ENCODE measurements around the gene ERBB4. TPM values are rescaled to one million over a fixed set of nuclear protein-coding genes. Genes with fewer than 3 reads are reported as not detected.

ERBB4 gene
- total RNA-seq, 2 experiments from 2014 or later: not detected

DNA sequence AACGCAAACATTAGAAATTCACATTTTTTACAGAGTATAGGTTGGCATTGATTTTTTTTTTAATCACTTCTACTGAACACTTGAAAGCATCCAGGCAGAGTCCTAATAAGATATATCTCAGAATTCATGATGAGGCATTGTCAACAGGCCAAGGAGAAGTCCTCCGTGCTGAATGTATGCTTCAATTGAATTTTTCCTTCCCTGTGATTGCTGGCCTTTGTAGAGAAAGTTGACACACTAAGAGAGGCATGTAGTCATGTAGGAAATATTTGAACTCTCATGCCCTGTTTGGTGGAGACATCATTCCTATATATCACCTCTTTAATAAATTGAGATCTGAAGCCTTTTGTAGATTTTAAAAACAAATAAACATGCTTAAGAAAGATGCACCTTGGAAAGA is 1137.3 kb downstream of the ERBB4 start:
- TF ChIP-seq, protein P1, sequence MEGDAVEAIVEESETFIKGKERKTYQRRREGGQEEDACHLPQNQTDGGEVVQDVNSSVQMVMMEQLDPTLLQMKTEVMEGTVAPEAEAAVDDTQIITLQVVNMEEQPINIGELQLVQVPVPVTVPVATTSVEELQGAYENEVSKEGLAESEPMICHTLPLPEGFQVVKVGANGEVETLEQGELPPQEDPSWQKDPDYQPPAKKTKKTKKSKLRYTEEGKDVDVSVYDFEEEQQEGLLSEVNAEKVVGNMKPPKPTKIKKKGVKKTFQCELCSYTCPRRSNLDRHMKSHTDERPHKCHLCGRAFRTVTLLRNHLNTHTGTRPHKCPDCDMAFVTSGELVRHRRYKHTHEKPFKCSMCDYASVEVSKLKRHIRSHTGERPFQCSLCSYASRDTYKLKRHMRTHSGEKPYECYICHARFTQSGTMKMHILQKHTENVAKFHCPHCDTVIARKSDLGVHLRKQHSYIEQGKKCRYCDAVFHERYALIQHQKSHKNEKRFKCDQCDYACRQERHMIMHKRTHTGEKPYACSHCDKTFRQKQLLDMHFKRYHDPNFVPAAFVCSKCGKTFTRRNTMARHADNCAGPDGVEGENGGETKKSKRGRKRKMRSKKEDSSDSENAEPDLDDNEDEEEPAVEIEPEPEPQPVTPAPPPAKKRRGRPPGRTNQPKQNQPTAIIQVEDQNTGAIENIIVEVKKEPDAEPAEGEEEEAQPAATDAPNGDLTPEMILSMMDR (conservative IDR thresholded peaks at IDR 0.05; ENCODE audit: low read length): no peak
- TF ChIP-seq EZH2phosphoT487 (IDR thresholded peaks at IDR 0.05; ENCODE audit: borderline replicate concordance, low read depth, low read length): no peak
- CTCF ChIA-PET (ENCODE audit: unreplicated experiment): no interaction called here
- H3K9me2 ChIP-seq (ENCODE audit: insufficient read depth, low read length): no peaks in the 10 kb centered on the region
- no peaks in the 10 kb centered on the region for H4K20me1 ChIP-seq (ENCODE audit: insufficient read depth, low read length)
- H3K9me3 ChIP-seq (ENCODE audit: low read length): no peaks in the 10 kb centered on the region
- DNase-seq (ENCODE audit: low spot score): no peak
- POLR2A ChIA-PET: interaction anchor here (1.1 to 1.6 kb wide), 2 partner anchors 10 to 19 kb away, joined by 3 to 4 read pairs; no protein-coding TSS in a partner anchor
- no peak overlapping the region for H2AFZ ChIP-seq (ENCODE audit: low read length)
- H3K79me2 ChIP-seq (ENCODE audit: insufficient read depth, low read depth, low read length): no peaks in the 10 kb centered on the region
- H3K4me2 ChIP-seq (ENCODE audit: low read length): no peak overlapping the region
- intact Hi-C loops (cut with micrococcal nuclease; ENCODE audit: unreplicated experiment): no loop called here
- no peak overlapping the region for H3K4me3 ChIP-seq (ENCODE audit: low read depth, low read length, poor library complexity, severe bottlenecking)
- no peaks in the 10 kb centered on the region for H3K4me1 ChIP-seq (ENCODE audit: insufficient read depth, low read length, poor library complexity, severe bottlenecking)
- BruUV-seq (replicated peaks): no TSS peak
- no peak overlapping the region for H3K27ac ChIP-seq (ENCODE audit: low read depth, low read length, poor library complexity, severe bottlenecking)
- H3K36me3 ChIP-seq (ENCODE audit: insufficient read depth, low read length): no peaks in the 10 kb centered on the region

GRCh38 chr2:211397764-211398163 is 1140.8 kb downstream of the ERBB4 start:
- no peak for TF ChIP-seq EZH2phosphoT487 (IDR thresholded peaks at IDR 0.05; ENCODE audit: borderline replicate concordance, low read depth, low read length)
- TF ChIP-seq, protein P1 (conservative IDR thresholded peaks at IDR 0.05; ENCODE audit: low read length): no peak
- no peaks in the 10 kb centered on the region for H3K79me2 ChIP-seq (ENCODE audit: insufficient read depth, low read depth, low read length)
- ChIA-PET CTCF (ENCODE audit: unreplicated experiment) (no interaction called here), POLR2A (no interaction called here)
- H3K9me2 ChIP-seq (ENCODE audit: insufficient read depth, low read length): no peaks in the 10 kb centered on the region
- H3K4me3 ChIP-seq (ENCODE audit: low read depth, low read length, poor library complexity, severe bottlenecking): no peak overlapping the region
- no peak overlapping the region for H3K27ac ChIP-seq (ENCODE audit: low read depth, low read length, poor library complexity, severe bottlenecking)
- H2AFZ ChIP-seq (ENCODE audit: low read length): no peak overlapping the region
- H3K4me1 ChIP-seq (ENCODE audit: insufficient read depth, low read length, poor library complexity, severe bottlenecking): no peaks in the 10 kb centered on the region
- no peak overlapping the region for H3K4me2 ChIP-seq (ENCODE audit: low read length)
- H4K20me1 ChIP-seq (ENCODE audit: insufficient read depth, low read length): no peaks in the 10 kb centered on the region
- no TSS peak for BruUV-seq (replicated peaks)
- no peak for DNase-seq (ENCODE audit: low spot score)
- no peaks in the 10 kb centered on the region for H3K9me3 ChIP-seq (ENCODE audit: low read length)
- intact Hi-C loops (cut with micrococcal nuclease; ENCODE audit: unreplicated experiment): no loop called here
- H3K36me3 ChIP-seq (ENCODE audit: insufficient read depth, low read length): no peaks in the 10 kb centered on the region

- ChIA-PET POLR2A (interaction anchor here (0.9 to 1.2 kb wide), 2 partner anchors 12 to 15 kb away, joined by 3 read pairs; no protein-coding TSS in a partner anchor), CTCF (ENCODE audit: unreplicated experiment) (no interaction called here)
- Histone ChIP-seq H2AFZ (ENCODE audit: low read length) (no peak overlapping the region), H3K9me3 (ENCODE audit: low read length) (no peaks in the 10 kb centered on the region), H4K20me1 (ENCODE audit: insufficient read depth, low read length) (no peaks in the 10 kb centered on the region), H3K79me2 (ENCODE audit: insufficient read depth, low read depth, low read length) (no peaks in the 10 kb centered on the region), H3K36me3 (ENCODE audit: insufficient read depth, low read length) (no peaks in the 10 kb centered on the region), H3K27ac (ENCODE audit: low read depth, low read length, poor library complexity, severe bottlenecking) (no peak overlapping the region), H3K4me1 (ENCODE audit: insufficient read depth, low read length, poor library complexity, severe bottlenecking) (no peaks in the 10 kb centered on the region), H3K4me3 (ENCODE audit: low read depth, low read length, poor library complexity, severe bottlenecking) (no peak overlapping the region), H3K9me2 (ENCODE audit: insufficient read depth, low read length) (no peaks in the 10 kb centered on the region), H3K4me2 (ENCODE audit: low read length) (no peak overlapping the region)
- DNase-seq (ENCODE audit: low spot score): peak; percentile 7
- TF ChIP-seq EZH2phosphoT487 (IDR thresholded peaks at IDR 0.05; ENCODE audit: borderline replicate concordance, low read depth, low read length): no peak
- TF ChIP-seq, protein P1 (conservative IDR thresholded peaks at IDR 0.05; ENCODE audit: low read length): no peak
- no TSS peak for BruUV-seq (replicated peaks)
- intact Hi-C loops (cut with micrococcal nuclease; ENCODE audit: unreplicated experiment): no loop called here
These were observed 1141.8 kb downstream of the ERBB4 start for GRCh38 chr2:211396815-211397214.
